Thyroid gland (tissue), 4 donors: ENCODE results near the gene RNF145.

Experiments
- POLR2A ChIP-seq, 2 donors: fragments of 450-650 bp; IDR thresholded peaks; one replicate each; pipeline ENCODE4 v1.6.1; 2017; ENCODE audit warnings: antibody characterized with exemption in 2 of 2, mild to moderate bottlenecking in 2 of 2, moderate library complexity in 1 of 2
- TF ChIP-seq, protein P1 (sequence below), 6 experiments: fragments of 200-600 bp in 3 of 6; fragments of 450-650 bp in 3 of 6; sonication (generic) in 3 of 6; IDR thresholded peaks; one replicate each; pipeline ENCODE4 v1.5.1; 2016 to 2019; ENCODE audit warnings: antibody characterized with exemption in 6 of 6, mild to moderate bottlenecking in 2 of 6, inconsistent platforms in 1 of 6, moderate library complexity in 1 of 6

DNA sequence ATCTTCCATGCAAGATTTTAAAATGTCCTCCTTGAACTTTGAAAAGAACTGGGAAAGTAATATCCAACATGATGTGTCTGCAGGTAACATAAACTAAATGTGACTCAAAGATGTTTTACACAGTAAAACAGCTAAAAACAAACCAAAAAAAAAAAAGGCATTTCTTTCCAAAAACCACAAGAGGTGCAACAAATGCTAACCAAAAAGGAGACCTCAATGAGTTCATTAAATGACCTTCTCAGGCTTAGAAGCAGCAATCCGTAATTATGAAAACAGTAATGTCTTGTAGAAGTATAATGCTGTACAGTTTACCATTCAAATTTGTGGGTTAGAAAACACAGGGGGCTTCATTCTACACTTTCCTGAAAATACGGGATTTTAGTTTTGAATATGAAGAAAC is 2.5 kb downstream of the RNF145 start:
- no peak for TF ChIP-seq POLR2A (IDR thresholded peaks at IDR 0.05)
- TF ChIP-seq, protein P1, sequence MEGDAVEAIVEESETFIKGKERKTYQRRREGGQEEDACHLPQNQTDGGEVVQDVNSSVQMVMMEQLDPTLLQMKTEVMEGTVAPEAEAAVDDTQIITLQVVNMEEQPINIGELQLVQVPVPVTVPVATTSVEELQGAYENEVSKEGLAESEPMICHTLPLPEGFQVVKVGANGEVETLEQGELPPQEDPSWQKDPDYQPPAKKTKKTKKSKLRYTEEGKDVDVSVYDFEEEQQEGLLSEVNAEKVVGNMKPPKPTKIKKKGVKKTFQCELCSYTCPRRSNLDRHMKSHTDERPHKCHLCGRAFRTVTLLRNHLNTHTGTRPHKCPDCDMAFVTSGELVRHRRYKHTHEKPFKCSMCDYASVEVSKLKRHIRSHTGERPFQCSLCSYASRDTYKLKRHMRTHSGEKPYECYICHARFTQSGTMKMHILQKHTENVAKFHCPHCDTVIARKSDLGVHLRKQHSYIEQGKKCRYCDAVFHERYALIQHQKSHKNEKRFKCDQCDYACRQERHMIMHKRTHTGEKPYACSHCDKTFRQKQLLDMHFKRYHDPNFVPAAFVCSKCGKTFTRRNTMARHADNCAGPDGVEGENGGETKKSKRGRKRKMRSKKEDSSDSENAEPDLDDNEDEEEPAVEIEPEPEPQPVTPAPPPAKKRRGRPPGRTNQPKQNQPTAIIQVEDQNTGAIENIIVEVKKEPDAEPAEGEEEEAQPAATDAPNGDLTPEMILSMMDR (IDR thresholded peaks at IDR 0.05) = no peak
